K562 (cell line): ENCODE measurements around the gene UBXN1. TPM values are rescaled to one million over a fixed set of nuclear protein-coding genes. Genes with fewer than 3 reads are reported as not detected.

Experiments
- ATF6 ChIP-seq: sonication (generic); formaldehyde crosslinking; IDR thresholded peaks from 2 replicates; pipeline ENCODE4 v1.4.0; 2020; ENCODE audit warnings: mild to moderate bottlenecking, missing genetic modification reagents
- CC2D1A ChIP-seq: fragments of 450-650 bp; IDR thresholded peaks from 2 replicates; pipeline ENCODE4 v1.6.1; 2017; ENCODE audit warnings: mild to moderate bottlenecking
- CHAMP1 ChIP-seq: fragments of 450-650 bp; IDR thresholded peaks from 2 replicates; pipeline ENCODE4 v1.6.1; 2016; ENCODE audit warnings: mild to moderate bottlenecking
- GTF2F1 ChIP-seq: IDR thresholded peaks from 2 replicates; pipeline ENCODE4 v1.6.1; 2011; ENCODE audit warnings: low read depth, low read length, improper control_type of control experiment
- HNRNPLL ChIP-seq: fragments of 200-400 bp; formaldehyde crosslinking; IDR thresholded peaks from 2 replicates; pipeline ENCODE4 v1.6.1; 2017; ENCODE audit warnings: low read length, low read depth, mild to moderate bottlenecking; ENCODE audit not compliant: poor library complexity, severe bottlenecking
- ZNF408 ChIP-seq: fragments of 250-450 bp; sonication (Bioruptor Pico); IDR thresholded peaks from 2 replicates; pipeline ENCODE4 v1.4.0; 2020; ENCODE audit warnings: low read depth, mild to moderate bottlenecking, moderate library complexity
- ZNF717 ChIP-seq: fragments of 250-450 bp; sonication (Bioruptor Pico); IDR thresholded peaks from 2 replicates; pipeline ENCODE4 v1.5.0; 2021
- polyA plus RNA-seq, 8 experiments: library from polyadenylated mRNA; depleted of rRNA in 4 of 8; stranded (reverse) in 5 of 8; unstranded in 3 of 8; fragments of >200 nt; fragmentation: Nextera tagmentation in 2 of 8; fragmentation: Illumina TruSeq in 1 of 8; extraction: Ambion mirVana in 2 of 8; extraction: Trizol in 1 of 8; gene quantifications; 2 replicates each; pipeline versions ENCODE4 v1.2.1 to v1.2.3, GENCODE V29; 2011 to 2014; ENCODE audit warnings: inconsistent platforms in 1 of 8, missing spikeins in 1 of 8
- total RNA-seq, 7 experiments: library from RNA; depleted of rRNA in 6 of 7; stranded (reverse); fragments of >200 nt in 6 of 7; fragmentation: Illumina TruSeq in 2 of 7; extraction: Trizol in 2 of 7; gene quantifications; 2 replicates each; pipeline versions ENCODE4 v1.2.1 to v1.2.3, GENCODE V29; 2011 to 2021; ENCODE audit warnings: low replicate concordance in 1 of 7
- TF ChIP-seq, protein P1 (sequence below), 2 experiments: fragments of 450-650 bp in 1 of 2; sonication (generic) in 1 of 2; formaldehyde crosslinking in 1 of 2; IDR thresholded peaks; 2 replicates each; pipeline versions ENCODE4 v1.7.1 to v1.9.0; 2016 to 2022; ENCODE audit warnings: inconsistent platforms in 1 of 2, mild to moderate bottlenecking in 1 of 2, missing genetic modification reagents in 1 of 2

Gene UBXN1
- total and polyA plus RNA-seq, 9 of the 15 experiments (the other 6 are each of a cell fraction or from before 2014, with no cell fraction given): 4.8 to 263 (median 99.7) TPM

DNA sequence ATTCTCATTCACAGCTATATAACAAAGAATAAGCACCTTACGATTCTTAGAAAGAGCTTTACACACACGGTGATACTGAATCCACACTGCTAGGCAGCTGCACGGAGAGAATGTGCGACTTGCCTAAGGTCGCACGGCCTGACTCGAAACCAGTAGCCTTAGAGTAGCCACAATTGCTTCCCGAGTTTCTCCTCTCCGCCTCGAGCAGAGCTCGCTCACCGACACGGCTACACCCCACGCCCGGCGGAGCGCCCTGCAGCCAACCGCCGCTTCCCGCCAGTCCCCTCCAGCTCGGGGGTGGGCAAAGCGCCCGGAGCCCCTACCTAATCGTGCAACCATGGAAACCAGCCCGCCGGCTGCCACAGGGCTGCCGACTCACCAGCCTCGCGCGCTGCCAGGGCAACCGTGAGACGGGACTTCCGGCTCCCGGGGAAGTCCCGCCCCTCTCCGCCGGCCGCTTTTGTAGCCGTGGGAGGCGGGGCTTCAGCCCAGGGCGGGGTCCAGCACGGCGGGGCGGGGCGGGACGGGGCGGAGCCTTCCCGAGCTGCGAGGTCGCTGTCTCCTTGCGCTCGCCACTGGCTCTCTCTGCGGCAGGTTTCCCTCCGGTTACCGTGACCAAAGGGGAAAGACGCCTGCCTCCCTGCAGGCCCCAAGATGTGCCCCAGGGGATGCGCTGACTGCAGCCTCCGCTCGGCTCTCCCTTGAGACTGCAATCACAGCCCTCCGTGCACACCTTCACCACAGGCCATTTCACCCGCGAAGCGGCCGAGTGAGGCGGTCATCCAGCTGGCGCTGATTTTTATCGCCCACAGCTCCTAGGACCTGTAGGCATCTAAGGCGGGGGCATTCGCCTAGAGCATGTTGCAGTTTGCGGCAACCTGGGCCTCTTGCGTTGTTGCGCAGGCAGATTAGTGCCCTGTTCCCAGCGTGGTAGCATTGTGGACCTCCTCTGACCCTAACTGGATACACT lies 27.3 kb upstream of the UBXN1 start (continued):
- TF ChIP-seq ATF6 (CRISPR knock-in tag) (peak; percentile 76; the same call in 1 of the 2 replicates), CC2D1A (no peak), ZNF717 (peak; percentile 83; the same call in 1 of the 2 replicates), HNRNPLL (peak; percentile 34), CHAMP1 (no peak), GTF2F1 (no peak), ZNF408 (CRISPR knock-in tag) (no peak)
- TF ChIP-seq, protein P1, sequence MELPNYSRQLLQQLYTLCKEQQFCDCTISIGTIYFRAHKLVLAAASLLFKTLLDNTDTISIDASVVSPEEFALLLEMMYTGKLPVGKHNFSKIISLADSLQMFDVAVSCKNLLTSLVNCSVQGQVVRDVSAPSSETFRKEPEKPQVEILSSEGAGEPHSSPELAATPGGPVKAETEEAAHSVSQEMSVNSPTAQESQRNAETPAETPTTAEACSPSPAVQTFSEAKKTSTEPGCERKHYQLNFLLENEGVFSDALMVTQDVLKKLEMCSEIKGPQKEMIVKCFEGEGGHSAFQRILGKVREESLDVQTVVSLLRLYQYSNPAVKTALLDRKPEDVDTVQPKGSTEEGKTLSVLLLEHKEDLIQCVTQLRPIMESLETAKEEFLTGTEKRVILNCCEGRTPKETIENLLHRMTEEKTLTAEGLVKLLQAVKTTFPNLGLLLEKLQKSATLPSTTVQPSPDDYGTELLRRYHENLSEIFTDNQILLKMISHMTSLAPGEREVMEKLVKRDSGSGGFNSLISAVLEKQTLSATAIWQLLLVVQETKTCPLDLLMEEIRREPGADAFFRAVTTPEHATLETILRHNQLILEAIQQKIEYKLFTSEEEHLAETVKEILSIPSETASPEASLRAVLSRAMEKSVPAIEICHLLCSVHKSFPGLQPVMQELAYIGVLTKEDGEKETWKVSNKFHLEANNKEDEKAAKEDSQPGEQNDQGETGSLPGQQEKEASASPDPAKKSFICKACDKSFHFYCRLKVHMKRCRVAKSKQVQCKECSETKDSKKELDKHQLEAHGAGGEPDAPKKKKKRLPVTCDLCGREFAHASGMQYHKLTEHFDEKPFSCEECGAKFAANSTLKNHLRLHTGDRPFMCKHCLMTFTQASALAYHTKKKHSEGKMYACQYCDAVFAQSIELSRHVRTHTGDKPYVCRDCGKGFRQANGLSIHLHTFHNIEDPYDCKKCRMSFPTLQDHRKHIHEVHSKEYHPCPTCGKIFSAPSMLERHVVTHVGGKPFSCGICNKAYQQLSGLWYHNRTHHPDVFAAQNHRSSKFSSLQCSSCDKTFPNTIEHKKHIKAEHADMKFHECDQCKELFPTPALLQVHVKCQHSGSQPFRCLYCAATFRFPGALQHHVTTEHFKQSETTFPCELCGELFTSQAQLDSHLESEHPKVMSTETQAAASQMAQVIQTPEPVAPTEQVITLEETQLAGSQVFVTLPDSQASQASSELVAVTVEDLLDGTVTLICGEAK (IDR thresholded peaks at IDR 0.05): peak; percentile 88
- TF ChIP-seq, protein P1 (CRISPR knock-in tag; IDR thresholded peaks at IDR 0.05): no peak
